ENCODE results near the gene EDIL3.
"Not testable (repeated sequence)": the region's sequence is repeated elsewhere in the genome, so short reads cannot be mapped to it uniquely, and the experiment has no call there.

Gene EDIL3

GRCh38 chr5:84304599-84304998 lies 80.1 kb downstream of the EDIL3 start:
- Histone ChIP-seq H3K4me3 (ENCODE audit: insufficient read depth, low read depth, low read length, poor library complexity, severe bottlenecking) (no peak overlapping the region), H3K27ac (ENCODE audit: insufficient read depth, low read length, poor library complexity, severe bottlenecking) (no peak overlapping the region), H3K4me1 (ENCODE audit: control insufficient read depth, insufficient read depth, low read length, poor library complexity, severe bottlenecking) (no peaks in the 10 kb centered on the region), H3K27me3 (replicated peaks; ENCODE audit: control insufficient read depth, insufficient read depth, low read length, poor library complexity, severe bottlenecking) (no peaks in the 10 kb centered on the region), H3K9me3 (ENCODE audit: control insufficient read depth, low read length) (no peaks in the 10 kb centered on the region), H3K36me3 (ENCODE audit: control insufficient read depth, insufficient read depth, low read length) (no peaks in the 10 kb centered on the region)
- no peak for DNase-seq

GRCh38 chr5:84303315-84303714 lies 81.4 kb downstream of the EDIL3 start:
- Histone ChIP-seq H3K27me3 (replicated peaks; ENCODE audit: control insufficient read depth, insufficient read depth, low read length, poor library complexity, severe bottlenecking) (no peaks in the 10 kb centered on the region), H3K4me3 (ENCODE audit: insufficient read depth, low read depth, low read length, poor library complexity, severe bottlenecking) (no peak overlapping the region), H3K36me3 (ENCODE audit: control insufficient read depth, insufficient read depth, low read length) (no peaks in the 10 kb centered on the region), H3K9me3 (ENCODE audit: control insufficient read depth, low read length) (no peaks in the 10 kb centered on the region), H3K4me1 (ENCODE audit: control insufficient read depth, insufficient read depth, low read length, poor library complexity, severe bottlenecking) (no peaks in the 10 kb centered on the region), H3K27ac (ENCODE audit: insufficient read depth, low read length, poor library complexity, severe bottlenecking) (no peak overlapping the region)
- DNase-seq = no peak

- no peaks in the 10 kb centered on the region for H3K4me1 ChIP-seq (ENCODE audit: control insufficient read depth, insufficient read depth, low read length, poor library complexity, severe bottlenecking)
- no peaks in the 10 kb centered on the region for H3K27me3 ChIP-seq (replicated peaks; ENCODE audit: control insufficient read depth, insufficient read depth, low read length, poor library complexity, severe bottlenecking)
- H3K36me3 ChIP-seq (ENCODE audit: control insufficient read depth, insufficient read depth, low read length) = no peaks in the 10 kb centered on the region
- no peak for DNase-seq
- H3K4me3 ChIP-seq (ENCODE audit: insufficient read depth, low read depth, low read length, poor library complexity, severe bottlenecking) = no peak overlapping the region
- H3K9me3 ChIP-seq (ENCODE audit: control insufficient read depth, low read length) = no peaks in the 10 kb centered on the region
- H3K27ac ChIP-seq (ENCODE audit: insufficient read depth, low read length, poor library complexity, severe bottlenecking) = no peak overlapping the region
Measured at GRCh38 chr5:84301535-84301934, 83.1 kb downstream of the EDIL3 start.

GRCh38 chr5:84299959-84300358 lies 84.7 kb downstream of the EDIL3 start:
- Histone ChIP-seq H3K4me1 (ENCODE audit: control insufficient read depth, insufficient read depth, low read length, poor library complexity, severe bottlenecking) (no peaks in the 10 kb centered on the region), H3K9me3 (ENCODE audit: control insufficient read depth, low read length) (no peaks in the 10 kb centered on the region), H3K27ac (ENCODE audit: insufficient read depth, low read length, poor library complexity, severe bottlenecking) (no peak overlapping the region), H3K36me3 (ENCODE audit: control insufficient read depth, insufficient read depth, low read length) (no peaks in the 10 kb centered on the region), H3K27me3 (replicated peaks; ENCODE audit: control insufficient read depth, insufficient read depth, low read length, poor library complexity, severe bottlenecking) (no peaks in the 10 kb centered on the region), H3K4me3 (ENCODE audit: insufficient read depth, low read depth, low read length, poor library complexity, severe bottlenecking) (no peak overlapping the region)
- DNase-seq = no peak

GRCh38 chr5:84298628-84299027 lies 86.1 kb downstream of the EDIL3 start:
- no peak overlapping the region for H3K4me3 ChIP-seq (ENCODE audit: insufficient read depth, low read depth, low read length, poor library complexity, severe bottlenecking)
- no peaks in the 10 kb centered on the region for H3K27me3 ChIP-seq (replicated peaks; ENCODE audit: control insufficient read depth, insufficient read depth, low read length, poor library complexity, severe bottlenecking)
- no peaks in the 10 kb centered on the region for H3K4me1 ChIP-seq (ENCODE audit: control insufficient read depth, insufficient read depth, low read length, poor library complexity, severe bottlenecking)
- H3K36me3 ChIP-seq (ENCODE audit: control insufficient read depth, insufficient read depth, low read length) = no peaks in the 10 kb centered on the region
- no peak for DNase-seq
- H3K27ac ChIP-seq (ENCODE audit: insufficient read depth, low read length, poor library complexity, severe bottlenecking) = no peak overlapping the region
- no peaks in the 10 kb centered on the region for H3K9me3 ChIP-seq (ENCODE audit: control insufficient read depth, low read length)

- H3K9me3 ChIP-seq (ENCODE audit: control insufficient read depth, low read length); H3K4me3 ChIP-seq (ENCODE audit: insufficient read depth, low read depth, low read length, poor library complexity, severe bottlenecking); H3K4me1 ChIP-seq (ENCODE audit: control insufficient read depth, insufficient read depth, low read length, poor library complexity, severe bottlenecking); H3K36me3 ChIP-seq (ENCODE audit: control insufficient read depth, insufficient read depth, low read length); DNase-seq; H3K27ac ChIP-seq (ENCODE audit: insufficient read depth, low read length, poor library complexity, severe bottlenecking); H3K27me3 ChIP-seq (replicated peaks; ENCODE audit: control insufficient read depth, insufficient read depth, low read length, poor library complexity, severe bottlenecking): not testable (repeated sequence)
Measured at GRCh38 chr5:84297641-84298040, 87.0 kb downstream of the EDIL3 start.

GRCh38 chr5:84292788-84293653 lies 91.7 kb downstream of the EDIL3 start:
- Histone ChIP-seq H3K27ac (ENCODE audit: insufficient read depth, low read length, poor library complexity, severe bottlenecking) (no peak overlapping the region), H3K4me1 (ENCODE audit: control insufficient read depth, insufficient read depth, low read length, poor library complexity, severe bottlenecking) (no peaks in the 10 kb centered on the region), H3K36me3 (ENCODE audit: control insufficient read depth, insufficient read depth, low read length) (no peaks in the 10 kb centered on the region), H3K4me3 (ENCODE audit: insufficient read depth, low read depth, low read length, poor library complexity, severe bottlenecking) (no peak overlapping the region), H3K27me3 (replicated peaks; ENCODE audit: control insufficient read depth, insufficient read depth, low read length, poor library complexity, severe bottlenecking) (no peaks in the 10 kb centered on the region), H3K9me3 (ENCODE audit: control insufficient read depth, low read length) (no peaks in the 10 kb centered on the region)
- DNase-seq = no peak

- Histone ChIP-seq H3K27me3 (replicated peaks; ENCODE audit: control insufficient read depth, insufficient read depth, low read length, poor library complexity, severe bottlenecking) (no peaks in the 10 kb centered on the region), H3K9me3 (ENCODE audit: control insufficient read depth, low read length) (no peaks in the 10 kb centered on the region), H3K36me3 (ENCODE audit: control insufficient read depth, insufficient read depth, low read length) (no peaks in the 10 kb centered on the region), H3K4me3 (ENCODE audit: insufficient read depth, low read depth, low read length, poor library complexity, severe bottlenecking) (no peak overlapping the region), H3K27ac (ENCODE audit: insufficient read depth, low read length, poor library complexity, severe bottlenecking) (no peak overlapping the region), H3K4me1 (ENCODE audit: control insufficient read depth, insufficient read depth, low read length, poor library complexity, severe bottlenecking) (no peaks in the 10 kb centered on the region)
- DNase-seq = no peak
Measured at GRCh38 chr5:84292000-84292642, 92.6 kb downstream of the EDIL3 start.

GRCh38 chr5:84290673-84291072 lies 94.0 kb downstream of the EDIL3 start:
- Histone ChIP-seq H3K4me1 (ENCODE audit: control insufficient read depth, insufficient read depth, low read length, poor library complexity, severe bottlenecking) (no peaks in the 10 kb centered on the region), H3K36me3 (ENCODE audit: control insufficient read depth, insufficient read depth, low read length) (no peaks in the 10 kb centered on the region), H3K9me3 (ENCODE audit: control insufficient read depth, low read length) (no peaks in the 10 kb centered on the region), H3K27me3 (replicated peaks; ENCODE audit: control insufficient read depth, insufficient read depth, low read length, poor library complexity, severe bottlenecking) (no peaks in the 10 kb centered on the region), H3K4me3 (ENCODE audit: insufficient read depth, low read depth, low read length, poor library complexity, severe bottlenecking) (no peak overlapping the region), H3K27ac (ENCODE audit: insufficient read depth, low read length, poor library complexity, severe bottlenecking) (no peak overlapping the region)
- no peak for DNase-seq

GRCh38 chr5:84290161-84290560 lies 94.5 kb downstream of the EDIL3 start:
- no peaks in the 10 kb centered on the region for H3K4me1 ChIP-seq (ENCODE audit: control insufficient read depth, insufficient read depth, low read length, poor library complexity, severe bottlenecking)

More at GRCh38 chr5:84290161-84290560, 94.5 kb downstream of the EDIL3 start:
- DNase-seq = no peak
- Histone ChIP-seq H3K27me3 (replicated peaks; ENCODE audit: control insufficient read depth, insufficient read depth, low read length, poor library complexity, severe bottlenecking) (no peaks in the 10 kb centered on the region), H3K36me3 (ENCODE audit: control insufficient read depth, insufficient read depth, low read length) (no peaks in the 10 kb centered on the region), H3K9me3 (ENCODE audit: control insufficient read depth, low read length) (no peaks in the 10 kb centered on the region), H3K27ac (ENCODE audit: insufficient read depth, low read length, poor library complexity, severe bottlenecking) (no peak overlapping the region), H3K4me3 (ENCODE audit: insufficient read depth, low read depth, low read length, poor library complexity, severe bottlenecking) (no peak overlapping the region)
